Measurements from ENCODE around the gene PDXK. TPM values are rescaled to one million over a fixed set of nuclear protein-coding genes. Genes with fewer than 3 reads are reported as not detected.
A peak's percentile ranks its signal among the peaks of the same experiment; 100 is the strongest.

The PDXK gene
- total RNA-seq, 2 donors from 2014 or later = 90.9 to 105 TPM

DNA sequence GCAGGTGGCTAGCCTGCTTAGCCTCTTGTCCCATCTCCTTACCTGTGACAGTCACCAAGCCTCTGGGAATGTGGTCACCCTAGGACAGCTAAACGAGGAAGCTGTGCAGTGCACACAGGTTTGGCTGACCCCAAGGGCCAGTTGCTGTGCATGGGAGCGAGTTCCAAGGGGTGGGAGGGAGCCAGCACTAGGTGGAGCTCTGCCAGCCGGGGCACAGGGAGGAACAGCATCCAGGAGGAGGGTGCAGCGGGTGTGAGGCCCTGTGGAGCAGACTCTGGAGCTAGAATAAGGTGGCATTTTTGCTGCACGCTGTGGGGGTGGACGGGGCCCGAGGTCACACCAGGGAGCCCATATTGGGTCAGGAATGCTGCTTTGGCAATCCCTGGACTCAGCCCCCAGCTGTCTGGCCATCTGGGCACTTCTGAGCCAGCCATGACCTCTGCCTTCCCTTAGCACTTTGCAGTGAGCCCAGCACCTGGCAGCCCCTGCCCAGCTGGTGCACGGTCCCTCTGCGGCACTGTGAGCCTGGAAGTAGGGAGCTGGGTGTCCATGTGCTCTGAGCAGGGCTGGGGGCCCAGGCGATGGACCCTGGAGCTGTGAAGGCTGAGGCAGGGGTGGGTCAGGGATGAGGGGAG, 8.7 kb downstream of the PDXK start:
- H3K27me3 ChIP-seq (ENCODE audit: control insufficient read depth, insufficient read depth, low read length, poor library complexity, severe bottlenecking) = no peaks in the 10 kb centered on the region
- H3K27ac ChIP-seq (ENCODE audit: low read depth, low read length) = peak overlapping the region; percentile 87
- Mint-ChIP-seq H3K36me3 (ENCODE audit: low read depth) (no peaks in the 10 kb centered on the region), H3K27me3 (ENCODE audit: insufficient read depth) (no peaks in the 10 kb centered on the region), H3K4me1 (peaks cover 12% of the 10 kb centered on the region), H3K9me3 (no peaks in the 10 kb centered on the region), H3K4me3 (peak overlapping the region; percentile 75), H3K27ac (peak overlapping the region; percentile 93)
- no peaks in the 10 kb centered on the region for H3K4me1 ChIP-seq (ENCODE audit: control insufficient read depth, insufficient read depth, low read length)
- peak overlapping the region; percentile 82 for H3K4me3 ChIP-seq (ENCODE audit: low read length)
- WGBS, 2 experiments (ENCODE audit: insufficient coverage in 1 of 2, insufficient read length in 1 of 2) = 92 to 98% methylated on average over 7 to 10 of the region's 10 CpGs
- H3K9me3 ChIP-seq (ENCODE audit: control insufficient read depth, low read length) = no peaks in the 10 kb centered on the region
- peak overlapping the region; percentile 65 for H3K9ac ChIP-seq (ENCODE audit: extremely low read depth, low read length, poor library complexity, severe bottlenecking)
- peaks cover 5% of the 10 kb centered on the region for H3K36me3 ChIP-seq (ENCODE audit: control insufficient read depth, insufficient read depth, low read length)
- DNase-seq = peak; percentile 75
- TF ChIP-seq CTCF (conservative IDR thresholded peaks at IDR 0.05) = peak; percentile 47

DNA sequence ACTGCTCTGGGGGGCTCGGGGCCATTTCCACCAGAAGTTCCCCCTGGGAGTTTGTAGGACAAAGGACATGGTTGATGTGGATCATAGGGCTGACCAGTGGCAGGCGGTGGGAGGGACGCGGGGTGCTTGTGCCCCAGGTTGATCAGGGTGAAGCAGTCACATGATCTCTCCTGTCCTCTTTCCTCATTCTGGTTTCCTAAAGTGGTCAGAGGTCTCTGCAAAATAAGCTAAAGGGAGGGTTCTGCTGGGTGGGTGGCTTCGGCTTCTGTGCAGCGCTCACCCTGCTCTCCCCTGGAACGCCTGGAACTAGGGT, 9.2 kb downstream of the PDXK start:
- DNase-seq = no peak
- no peaks in the 10 kb centered on the region for H3K4me1 ChIP-seq (ENCODE audit: control insufficient read depth, insufficient read depth, low read length)
- H3K27me3 ChIP-seq (ENCODE audit: control insufficient read depth, insufficient read depth, low read length, poor library complexity, severe bottlenecking) = no peaks in the 10 kb centered on the region
- peak overlapping the region; percentile 75 for H3K4me3 Mint-ChIP-seq
- H3K9me3 ChIP-seq (ENCODE audit: control insufficient read depth, low read length) = no peaks in the 10 kb centered on the region
- peaks cover 12% of the 10 kb centered on the region for H3K4me1 Mint-ChIP-seq
- peak overlapping the region; percentile 65 for H3K9ac ChIP-seq (ENCODE audit: extremely low read depth, low read length, poor library complexity, severe bottlenecking)
- H3K27ac Mint-ChIP-seq = peak overlapping the region; percentile 93
- H3K4me3 ChIP-seq (ENCODE audit: low read length) = peak overlapping the region; percentile 82
- H3K27ac ChIP-seq (ENCODE audit: low read depth, low read length) = peak overlapping the region; percentile 87
- H3K27me3 Mint-ChIP-seq (ENCODE audit: insufficient read depth) = no peaks in the 10 kb centered on the region
- H3K36me3 Mint-ChIP-seq (ENCODE audit: low read depth) = no peaks in the 10 kb centered on the region
- no peaks in the 10 kb centered on the region for H3K9me3 Mint-ChIP-seq
- H3K36me3 ChIP-seq (ENCODE audit: control insufficient read depth, insufficient read depth, low read length) = peaks cover 5% of the 10 kb centered on the region
- no peak for TF ChIP-seq CTCF (conservative IDR thresholded peaks at IDR 0.05)
- 52 to 64% methylated on average over 3 to 6 of the region's 7 CpGs for WGBS, 2 experiments (ENCODE audit: insufficient coverage in 1 of 2, insufficient read length in 1 of 2)

DNA sequence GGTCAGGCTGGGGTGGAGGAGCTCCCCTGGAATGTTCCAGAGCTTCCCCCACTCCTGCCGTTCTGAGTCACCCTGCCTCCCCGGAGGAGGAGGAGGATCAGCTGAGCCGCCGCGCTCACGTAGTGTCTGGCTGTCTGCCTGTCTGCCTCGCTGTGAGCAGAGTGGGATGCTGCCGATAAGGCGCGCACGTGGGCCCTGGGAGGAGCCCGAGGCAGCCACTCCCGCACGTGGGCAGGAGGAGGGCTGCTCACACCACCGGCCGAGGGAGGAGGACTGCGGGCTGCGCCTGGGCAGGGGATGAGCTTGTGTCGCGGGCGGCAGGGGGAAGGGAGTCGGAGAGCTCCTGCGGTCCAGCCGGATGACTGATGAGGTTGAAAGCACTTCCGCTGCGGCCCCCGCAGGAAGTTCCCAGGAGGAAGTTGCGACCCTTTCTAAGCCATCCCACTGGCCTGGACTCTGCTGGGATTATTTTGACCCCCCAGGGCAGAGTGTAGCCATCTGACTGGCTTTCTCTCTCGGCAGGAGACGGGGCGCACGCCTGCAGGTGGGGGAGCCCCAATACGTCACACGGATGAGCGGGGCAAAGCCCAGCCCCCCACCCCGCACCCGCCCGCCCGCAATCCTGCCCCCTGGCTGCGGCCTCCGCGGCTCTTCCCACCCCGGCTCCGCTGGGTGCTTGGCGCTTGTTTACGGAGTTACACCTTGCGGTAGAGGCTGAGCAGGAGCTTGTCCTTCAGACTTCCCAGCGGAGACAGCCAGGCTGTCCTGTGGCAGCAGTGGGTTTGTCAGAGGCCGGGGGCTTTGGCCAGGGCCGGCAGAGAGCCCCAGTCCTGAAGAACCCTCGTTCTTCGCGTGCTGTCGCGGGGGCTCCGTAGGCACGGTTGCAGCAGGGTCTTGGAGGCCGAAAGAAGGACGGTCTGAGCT, 9.8 kb downstream of the PDXK start:
- Histone ChIP-seq H3K36me3 (ENCODE audit: control insufficient read depth, insufficient read depth, low read length) (peaks cover 5% of the 10 kb centered on the region), H3K4me3 (ENCODE audit: low read length) (peak overlapping the region; percentile 82), H3K9me3 (ENCODE audit: control insufficient read depth, low read length) (no peaks in the 10 kb centered on the region), H3K27me3 (ENCODE audit: control insufficient read depth, insufficient read depth, low read length, poor library complexity, severe bottlenecking) (no peaks in the 10 kb centered on the region), H3K9ac (ENCODE audit: extremely low read depth, low read length, poor library complexity, severe bottlenecking) (peak overlapping the region; percentile 65), H3K4me1 (ENCODE audit: control insufficient read depth, insufficient read depth, low read length) (no peaks in the 10 kb centered on the region), H3K27ac (ENCODE audit: low read depth, low read length) (peak overlapping the region; percentile 87)
- Mint-ChIP-seq H3K36me3 (ENCODE audit: low read depth) (no peaks in the 10 kb centered on the region), H3K9me3 (no peaks in the 10 kb centered on the region), H3K27me3 (ENCODE audit: insufficient read depth) (no peaks in the 10 kb centered on the region), H3K4me1 (peaks cover 12% of the 10 kb centered on the region), H3K4me3 (peak overlapping the region; percentile 75), H3K27ac (peak overlapping the region; percentile 93)
- TF ChIP-seq CTCF (conservative IDR thresholded peaks at IDR 0.05) = peak; percentile 87
- 5 to 6% methylated on average over 34 to 59 of the region's 59 CpGs for WGBS, 2 experiments (ENCODE audit: insufficient coverage in 1 of 2, insufficient read length in 1 of 2)
- DNase-seq = peak; percentile 93

Measured in endodermal cell (in vitro differentiated cells).